ENCODE measurements around the gene TMEM43. TPM values are rescaled to one million over a fixed set of nuclear protein-coding genes. Genes with fewer than 3 reads are reported as not detected.

Gene TMEM43
- total and polyA plus RNA-seq, 2 of the 13 experiments (the other 11 are each of a cell fraction or from before 2014, with no cell fraction given): 48.9 to 50.5 TPM

GRCh38 chr3:14183015-14183577 is 58.2 kb downstream of the TMEM43 start:
- CTCF ChIA-PET (ENCODE audit: low intra/inter-chr PET ratio, low total read pairs): no interaction called here
- TF ChIP-seq REST (IDR thresholded peaks at IDR 0.05; ENCODE audit: borderline replicate concordance in 1 of 2, low read depth in 1 of 2, low read length in 2 of 2) (no peak), MAF1 (CRISPR knock-in tag; IDR thresholded peaks at IDR 0.05; ENCODE audit: borderline replicate concordance) (no peak), ZNF383 (CRISPR knock-in tag; IDR thresholded peaks at IDR 0.05; ENCODE audit: borderline replicate concordance) (no peak), SAP130 (CRISPR knock-in tag; IDR thresholded peaks at IDR 0.05; ENCODE audit: low read depth) (0 out of 2 replicates have a peak, but pooled peaks have one; percentile 19), MYNN (CRISPR knock-in tag; IDR thresholded peaks at IDR 0.05; ENCODE audit: low read depth) (peak; percentile 96; the same call in 1 of the 2 replicates)
- Histone ChIP-seq H4K20me1 (ENCODE audit: insufficient read depth, low read length) (no peaks in the 10 kb centered on the region), H2AFZ (ENCODE audit: low read length) (no peak overlapping the region), H3K79me2 (ENCODE audit: insufficient read depth, low read length) (peaks cover 42% of the 10 kb centered on the region), H3K9ac (ENCODE audit: insufficient read depth, low read depth, low read length) (peak overlapping the region; percentile 28; the same call in 1 of the 2 replicates), H3K27ac (ENCODE audit: extremely low read length, insufficient read depth, low read length) (no peak overlapping the region), H3K36me3 (replicated peaks in 1 of 2; ENCODE audit: control insufficient read depth in 1 of 2, insufficient read depth in 2 of 2, low read length in 2 of 2) (peaks cover 8 to 36% of the 10 kb centered on the region in 2 experiments), H3K4me1 (ENCODE audit: insufficient read depth, low read length) (peaks cover 31% of the 10 kb centered on the region), H3K4me3 (replicated peaks in 1 of 3; ENCODE audit: insufficient read depth in 1 of 3, low read depth in 2 of 3, low read length in 3 of 3) (0 out of 6 replicates have a peak overlapping the region, but pooled peaks of 1 of the 3 experiments have one; percentile 3), H3K9me3 (ENCODE audit: low read length) (no peaks in the 10 kb centered on the region), H3K27me3 (ENCODE audit: control insufficient read depth in 1 of 2, insufficient read depth in 2 of 2, low read length in 2 of 2) (no peaks in the 10 kb centered on the region; a peak in 1 of 5 replicates), H3K4me2 (ENCODE audit: low read depth, low read length) (peak overlapping the region; percentile 41)
- ATAC-seq (no peak), FAIRE-seq (no peak), DNase-seq (ENCODE audit: low spot score) (no peak)
- intact Hi-C loops (cut with micrococcal nuclease; ENCODE audit: unreplicated experiment): no loop called here
- 56% methylated on average over 2 of the region's 2 CpGs for WGBS (ENCODE audit: low lambda C conversion rate)
- POLR2A ChIA-PET: no interaction called here
- BruUV-seq (replicated peaks): no TSS peak
- in situ Hi-C loops (cut with HindIII; ENCODE audit: extremely low pct_ligation_motif_present, low pct_unique_long_range_greater_than_20kb): no loop called here
